H1 (cell line): Measurements from ENCODE around the gene TTC23. TPM values are rescaled to one million over a fixed set of nuclear protein-coding genes. Genes with fewer than 3 reads are reported as not detected.

Experiments
- CTCF ChIA-PET: fragments of 300-600 bp; sonication (Branson Sonifier 250); formaldehyde crosslinking; loops from one replicate; lab custom pipeline; 2021; ENCODE audit not compliant: partially characterized antibody; lab: Charles Lee
- POLR2A ChIA-PET: fragments of 300-600 bp; sonication (Branson Sonifier 250); formaldehyde crosslinking; loops from one replicate; lab custom pipeline; 2021; ENCODE audit warnings: inconsistent platforms; ENCODE audit not compliant: partially characterized antibody; lab: Charles Lee
- DNase-seq, 2 experiments: peaks; one replicate each; pipeline versions ENCODE4 v3.0.0 to v3.0.0-alpha.2; 2010 to 2022; ENCODE audit warnings: low spot score in 2 of 2, low read depth in 1 of 2, mixed read lengths in 1 of 2
- FAIRE-seq: peaks from 2 replicates; lab custom pipeline; 2011; peaks lifted over from hg19 to GRCh38; lab: Jason Lieb, UNC
- H2AFZ ChIP-seq: 2 replicates; pipeline ENCODE4 v1.8.1; 2012; ENCODE audit warnings: low read length, inconsistent platforms
- H2AK5ac ChIP-seq: 2 replicates; pipeline ENCODE4 v1.6.1; 2013; ENCODE audit warnings: low read depth, low read length
- H2BK120ac ChIP-seq: replicated peaks from 2 replicates; pipeline ENCODE3; 2013; ENCODE audit warnings: low read depth, low read length, inconsistent platforms
- H2BK12ac ChIP-seq: 2 replicates; pipeline ENCODE4 v1.6.1; 2013; ENCODE audit warnings: low read depth, low read length
- H2BK15ac ChIP-seq: 2 replicates; pipeline ENCODE4 v1.6.1; 2013; ENCODE audit warnings: low read length
- H2BK20ac ChIP-seq: 2 replicates; pipeline ENCODE4 v1.6.1; 2013; ENCODE audit warnings: low read length
- H2BK5ac ChIP-seq: 2 replicates; pipeline ENCODE4 v1.6.1; 2013; ENCODE audit warnings: low read depth, low read length
- H3K14ac ChIP-seq: 2 replicates; pipeline ENCODE4 v1.6.1; 2013; ENCODE audit warnings: inconsistent platforms; ENCODE audit not compliant: insufficient read length
- H3K18ac ChIP-seq: 2 replicates; pipeline ENCODE4 v1.6.1; 2013; ENCODE audit warnings: low read length; ENCODE audit errors: extremely low read depth
- H3K23ac ChIP-seq: 2 replicates; pipeline ENCODE4 v1.6.1; 2013; ENCODE audit warnings: inconsistent platforms; ENCODE audit not compliant: insufficient read length
- H3K23me2 ChIP-seq: 2 replicates; pipeline ENCODE4 v1.6.1; 2013; ENCODE audit warnings: low read depth, low read length
- H3K27ac ChIP-seq: 2 replicates; pipeline ENCODE4 v1.6.1; 2011; ENCODE audit warnings: low read depth, low read length, inconsistent platforms
- H3K27me3 ChIP-seq, 4 experiments: replicated peaks in 1 of 4; 1 replicate in 1 of 4; 2 replicates in 3 of 4; pipeline versions ENCODE4 v1.6.1 to v1.8.1; 2011 to 2013; ENCODE audit warnings: low read length in 3 of 4, mild to moderate bottlenecking in 3 of 4, inconsistent platforms in 2 of 4, mixed read lengths in 2 of 4, moderate library complexity in 1 of 4; ENCODE audit not compliant: control insufficient read depth in 3 of 4, insufficient read depth in 3 of 4; ENCODE audit errors: extremely low read depth in 1 of 4
- H3K36me3 ChIP-seq, 4 experiments: 2 replicates each; pipeline versions ENCODE4 v1.6.1 to v1.8.1; 2011 to 2013; ENCODE audit warnings: mild to moderate bottlenecking in 4 of 4, low read length in 3 of 4, moderate library complexity in 2 of 4, control low read depth in 1 of 4, inconsistent platforms in 1 of 4; ENCODE audit not compliant: insufficient read depth in 4 of 4, control insufficient read depth in 2 of 4
- H3K4ac ChIP-seq: replicated peaks from 2 replicates; pipeline ENCODE3; 2013; ENCODE audit warnings: low read length, low read depth, mixed read lengths, inconsistent platforms; ENCODE audit not compliant: insufficient read length
- H3K4me1 ChIP-seq, 4 experiments: replicated peaks in 1 of 4; 1 replicate in 1 of 4; 2 replicates in 3 of 4; pipeline versions ENCODE4 v1.6.1 to v1.8.1; 2011 to 2013; ENCODE audit warnings: low read length in 3 of 4, inconsistent platforms in 2 of 4, mixed read lengths in 1 of 4; ENCODE audit not compliant: insufficient read depth in 4 of 4, control insufficient read depth in 3 of 4
- H3K4me2 ChIP-seq, 2 experiments: 2 replicates each; pipeline versions ENCODE4 v1.6.1 to v1.8.1; 2011 to 2013; ENCODE audit warnings: low read depth in 2 of 2, low read length in 2 of 2, control low read depth in 1 of 2, inconsistent platforms in 1 of 2, mild to moderate bottlenecking in 1 of 2; ENCODE audit not compliant: insufficient read depth in 1 of 2
- H3K4me3 ChIP-seq, 4 experiments: fragments of 200-600, 300-600 bp in 1 of 4; sonication (generic), shearing (Covaris generic), sonication (Bioruptor Twin) in 1 of 4; 2 replicates each; pipeline versions ENCODE4 v1.5.1 to v1.8.1; 2011 to 2016; ENCODE audit warnings: low read length in 4 of 4, low read depth in 3 of 4, control low read depth in 2 of 4, inconsistent platforms in 2 of 4, mild to moderate bottlenecking in 2 of 4, mixed read lengths in 1 of 4, moderate library complexity in 1 of 4; ENCODE audit not compliant: insufficient read depth in 2 of 4; ENCODE audit errors: extremely low read depth in 1 of 4
- H3K56ac ChIP-seq: replicated peaks from 2 replicates; pipeline ENCODE3; 2013; ENCODE audit warnings: low read depth, mild to moderate bottlenecking, mixed read lengths, low read length, inconsistent platforms; ENCODE audit not compliant: insufficient read length
- H3K79me1 ChIP-seq: 2 replicates; pipeline ENCODE4 v1.6.1; 2013; ENCODE audit warnings: low read depth, low read length, control low read depth
- H3K79me2 ChIP-seq, 2 experiments: 2 replicates each; pipeline versions ENCODE4 v1.6.1 to v1.8.1; 2012 to 2013; ENCODE audit warnings: low read length in 2 of 2, mild to moderate bottlenecking in 2 of 2, inconsistent platforms in 1 of 2; ENCODE audit not compliant: insufficient read depth in 2 of 2, control insufficient read depth in 1 of 2
- H3K9ac ChIP-seq, 4 experiments: replicated peaks in 1 of 4; 1 replicate in 1 of 4; 2 replicates in 3 of 4; pipeline versions ENCODE4 v1.6.1 to v1.8.1; 2011 to 2013; ENCODE audit warnings: low read depth in 3 of 4, low read length in 3 of 4, control low read depth in 2 of 4, mild to moderate bottlenecking in 2 of 4, moderate library complexity in 2 of 4, inconsistent platforms in 1 of 4; ENCODE audit errors: extremely low read depth in 1 of 4
- H3K9me3 ChIP-seq, 2 experiments: 2 replicates each; pipeline versions ENCODE4 v1.6.1 to v1.8.1; 2012 to 2013; ENCODE audit warnings: mild to moderate bottlenecking in 2 of 2, moderate library complexity in 2 of 2, control low read depth in 1 of 2, inconsistent platforms in 1 of 2, low read depth in 1 of 2, low read length in 1 of 2, mixed read lengths in 1 of 2; ENCODE audit not compliant: insufficient read depth in 2 of 2
- H4K20me1 ChIP-seq, 2 experiments: replicated peaks in 1 of 2; 2 replicates each; pipeline versions ENCODE3 to v1.8.1; 2011 to 2013; ENCODE audit warnings: inconsistent platforms in 2 of 2, low read length in 2 of 2, mild to moderate bottlenecking in 1 of 2; ENCODE audit not compliant: insufficient read depth in 2 of 2, control insufficient read depth in 1 of 2
- H4K5ac ChIP-seq: 2 replicates; pipeline ENCODE4 v1.6.1; 2013; ENCODE audit warnings: low read length, low read depth, mixed read lengths, inconsistent platforms; ENCODE audit not compliant: insufficient read length
- H4K8ac ChIP-seq: 2 replicates; pipeline ENCODE4 v1.8.0; 2013; ENCODE audit warnings: mild to moderate bottlenecking, moderate library complexity, low read length, inconsistent platforms; ENCODE audit not compliant: insufficient read depth; ENCODE audit errors: extremely low read depth
- H4K91ac ChIP-seq: replicated peaks from 2 replicates; pipeline ENCODE3; 2013; ENCODE audit warnings: low read length, mixed read lengths, inconsistent platforms; ENCODE audit not compliant: insufficient read length
- BACH1 ChIP-seq: IDR thresholded peaks from 2 replicates; pipeline ENCODE4 v1.6.1; 2012; ENCODE audit warnings: low read length, improper control_type of control experiment
- POLR2AphosphoS5 ChIP-seq: IDR thresholded peaks from 2 replicates; pipeline ENCODE4 v1.6.1; 2011; ENCODE audit warnings: low read depth, low read length
- SAP30 ChIP-seq: fragments of 300-600 bp; sonication (generic); IDR thresholded peaks from 2 replicates; pipeline ENCODE4 v1.7.1; 2012; ENCODE audit warnings: low read length, moderate library complexity, mild to moderate bottlenecking, inconsistent platforms; ENCODE audit not compliant: insufficient read depth, insufficient replicate concordance
- SIRT6 ChIP-seq: IDR thresholded peaks from one replicate; pipeline ENCODE4 v1.7.1; 2012; ENCODE audit warnings: low read length, inconsistent platforms
- SP1 ChIP-seq: IDR thresholded peaks from 2 replicates; pipeline ENCODE4 v1.6.1; 2011; ENCODE audit warnings: low read depth, low read length
- SRF ChIP-seq: IDR thresholded peaks from 2 replicates; pipeline ENCODE4 v1.6.1; 2011; ENCODE audit warnings: mild to moderate bottlenecking, low read depth, low read length, moderate library complexity
- WGBS, 2 experiments: shearing (Covaris generic) in 1 of 2; methylation state at CpG; one replicate each; pipeline versions ENCODE4 v1.1.6 to v1.1.7; 2013 to 2015; ENCODE audit warnings: low lambda C conversion rate in 2 of 2, mixed read lengths in 2 of 2, inconsistent platforms in 1 of 2, low coverage in 1 of 2, missing lambda C conversion rate in 1 of 2; ENCODE audit not compliant: insufficient replicate concordance in 2 of 2, insufficient coverage in 1 of 2, insufficient read length in 1 of 2; ENCODE audit errors: extremely low coverage in 1 of 2, missing lambda C conversion rate in 1 of 2; 5-methylcytosine and 5-hydroxymethylcytosine counted together
- polyA plus RNA-seq, 7 experiments: library from polyadenylated mRNA; depleted of rRNA in 3 of 7; stranded (reverse) in 5 of 7; unstranded in 2 of 7; fragments of >200 nt in 5 of 7; fragments of 200-250 nt in 2 of 7; gene quantifications; 1 replicate in 5 of 7; 2 replicates in 1 of 7; 4 replicates in 1 of 7; pipeline versions ENCODE4 v1.2.1 to v1.2.3, GENCODE V29; 2011 to 2013; ENCODE audit warnings: missing spikeins in 2 of 7, mixed read lengths in 2 of 7
- total RNA-seq: library from RNA; stranded (reverse); fragmentation: NEBNext Ultra II Directional; extraction: Animal tissue kit (Norgen Biotek cat#: 25700); gene quantifications from 2 replicates; pipeline ENCODE4 v1.2.1, GENCODE V29; 2021
- TF ChIP-seq, protein P1 (sequence below): IDR thresholded peaks from 2 replicates; pipeline ENCODE4 v1.6.1; 2011; ENCODE audit warnings: low read depth, mild to moderate bottlenecking, low read length; ENCODE audit not compliant: insufficient read depth
- TF ChIP-seq, protein P2 (sequence below): IDR thresholded peaks from 2 replicates; pipeline ENCODE4 v1.6.1; 2012; ENCODE audit warnings: inconsistent platforms
- TF ChIP-seq, protein P3 (sequence below): IDR thresholded peaks from 2 replicates; pipeline ENCODE4 v1.6.1; 2011; ENCODE audit warnings: low read length, improper control_type of control experiment
- TF ChIP-seq, protein P4 (sequence below), 3 experiments: IDR thresholded peaks; 1 replicate in 2 of 3; 2 replicates in 1 of 3; pipeline versions ENCODE4 v1.5.1 to v1.6.1; 2011; ENCODE audit warnings: low read length in 3 of 3, mild to moderate bottlenecking in 3 of 3, inconsistent platforms in 2 of 3, low read depth in 1 of 3, moderate library complexity in 1 of 3; ENCODE audit not compliant: insufficient read depth in 1 of 3; ENCODE audit errors: control extremely low read depth in 1 of 3

The TTC23 gene
- total and polyA plus RNA-seq, 2 of the 8 experiments (the other 6 are each of a cell fraction or from before 2014, with no cell fraction given) = 4.8 to 23.0 TPM

DNA sequence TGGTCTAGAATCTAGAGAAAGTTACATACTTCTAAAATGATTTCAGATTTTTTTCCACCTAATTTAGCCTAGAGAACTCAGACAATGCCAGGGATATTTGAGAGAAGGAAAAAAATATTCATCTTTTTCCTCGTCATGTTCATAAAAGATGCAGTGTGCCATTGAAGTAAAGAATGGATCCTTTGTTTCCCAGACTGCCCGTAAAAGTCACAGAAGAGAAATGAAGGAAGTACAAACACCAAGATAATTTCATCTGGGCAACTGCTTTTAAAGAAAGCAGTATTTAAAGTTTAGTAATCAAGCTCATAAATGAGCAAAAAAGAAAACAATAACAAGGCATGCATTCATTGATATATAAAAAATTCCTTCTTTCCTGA is 47.2 kb downstream of the TTC23 start:
- Histone ChIP-seq H3K4me1 (no peaks in the 10 kb centered on the region), H4K91ac (no peak overlapping the region), H3K4me3 (no peak overlapping the region), H2BK5ac (no peak overlapping the region), H3K27ac (no peak overlapping the region), H3K36me3 (peaks cover 0 to 6% (median 4%) of the 10 kb centered on the region in 4 experiments; a peak in 2 of 8 replicates), H3K79me2 (no peaks in the 10 kb centered on the region), H3K27me3 (no peaks in the 10 kb centered on the region), H2AK5ac (no peak overlapping the region), H3K9ac (no peak overlapping the region), H3K4ac (no peak overlapping the region), H4K5ac (no peak overlapping the region), H2BK20ac (no peak overlapping the region), H4K8ac (no peak overlapping the region), H3K79me1 (no peaks in the 10 kb centered on the region), H3K23me2 (no peaks in the 10 kb centered on the region), H3K23ac (no peak overlapping the region), H2AFZ (no peak overlapping the region), H3K9me3 (no peaks in the 10 kb centered on the region), H2BK120ac (no peak overlapping the region), H4K20me1 (no peaks in the 10 kb centered on the region), H3K14ac (no peak overlapping the region), H3K4me2 (no peak overlapping the region), H2BK15ac (no peak overlapping the region), H3K18ac (no peak overlapping the region), H2BK12ac (no peak overlapping the region), H3K56ac (no peak overlapping the region)
- DNase-seq (no peak), FAIRE-seq (no peak)
- ChIA-PET CTCF (interaction anchor here (0.9 to 2.1 kb wide), 4 partner anchors 11 to 126 kb away, joined by 3 to 8 read pairs (median 4); no protein-coding TSS in a partner anchor), POLR2A (no interaction called here)
- WGBS, 2 experiments = 73% methylated on average over 2 of the region's 2 CpGs; no CpG with 5 or more reads in 1 of the 2 experiments
- no peak for TF ChIP-seq SRF
- no peak for TF ChIP-seq SIRT6
- TF ChIP-seq POLR2AphosphoS5 = no peak
- TF ChIP-seq, protein P1, sequence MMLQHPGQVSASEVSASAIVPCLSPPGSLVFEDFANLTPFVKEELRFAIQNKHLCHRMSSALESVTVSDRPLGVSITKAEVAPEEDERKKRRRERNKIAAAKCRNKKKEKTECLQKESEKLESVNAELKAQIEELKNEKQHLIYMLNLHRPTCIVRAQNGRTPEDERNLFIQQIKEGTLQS = no peak
- TF ChIP-seq SAP30 = no peak
- TF ChIP-seq, protein P2, sequence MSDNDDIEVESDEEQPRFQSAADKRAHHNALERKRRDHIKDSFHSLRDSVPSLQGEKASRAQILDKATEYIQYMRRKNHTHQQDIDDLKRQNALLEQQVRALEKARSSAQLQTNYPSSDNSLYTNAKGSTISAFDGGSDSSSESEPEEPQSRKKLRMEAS = no peak
- TF ChIP-seq, protein P3, sequence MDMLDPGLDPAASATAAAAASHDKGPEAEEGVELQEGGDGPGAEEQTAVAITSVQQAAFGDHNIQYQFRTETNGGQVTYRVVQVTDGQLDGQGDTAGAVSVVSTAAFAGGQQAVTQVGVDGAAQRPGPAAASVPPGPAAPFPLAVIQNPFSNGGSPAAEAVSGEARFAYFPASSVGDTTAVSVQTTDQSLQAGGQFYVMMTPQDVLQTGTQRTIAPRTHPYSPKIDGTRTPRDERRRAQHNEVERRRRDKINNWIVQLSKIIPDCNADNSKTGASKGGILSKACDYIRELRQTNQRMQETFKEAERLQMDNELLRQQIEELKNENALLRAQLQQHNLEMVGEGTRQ = no peak
- no peak for TF ChIP-seq SP1
- TF ChIP-seq, protein P4, sequence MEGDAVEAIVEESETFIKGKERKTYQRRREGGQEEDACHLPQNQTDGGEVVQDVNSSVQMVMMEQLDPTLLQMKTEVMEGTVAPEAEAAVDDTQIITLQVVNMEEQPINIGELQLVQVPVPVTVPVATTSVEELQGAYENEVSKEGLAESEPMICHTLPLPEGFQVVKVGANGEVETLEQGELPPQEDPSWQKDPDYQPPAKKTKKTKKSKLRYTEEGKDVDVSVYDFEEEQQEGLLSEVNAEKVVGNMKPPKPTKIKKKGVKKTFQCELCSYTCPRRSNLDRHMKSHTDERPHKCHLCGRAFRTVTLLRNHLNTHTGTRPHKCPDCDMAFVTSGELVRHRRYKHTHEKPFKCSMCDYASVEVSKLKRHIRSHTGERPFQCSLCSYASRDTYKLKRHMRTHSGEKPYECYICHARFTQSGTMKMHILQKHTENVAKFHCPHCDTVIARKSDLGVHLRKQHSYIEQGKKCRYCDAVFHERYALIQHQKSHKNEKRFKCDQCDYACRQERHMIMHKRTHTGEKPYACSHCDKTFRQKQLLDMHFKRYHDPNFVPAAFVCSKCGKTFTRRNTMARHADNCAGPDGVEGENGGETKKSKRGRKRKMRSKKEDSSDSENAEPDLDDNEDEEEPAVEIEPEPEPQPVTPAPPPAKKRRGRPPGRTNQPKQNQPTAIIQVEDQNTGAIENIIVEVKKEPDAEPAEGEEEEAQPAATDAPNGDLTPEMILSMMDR (IDR thresholded peaks at IDR 0.05; ENCODE audit: control extremely low read depth in 1 of 3, insufficient read depth in 1 of 3, low read depth in 1 of 3, low read length in 3 of 3) = no peak
- TF ChIP-seq BACH1 = no peak
